Mammary epithelial cell (primary cell): ENCODE measurements around the gene AGXT2.

Experiments
- CTCF ChIP-seq, 2 donors: IDR thresholded peaks in 1 of 2; conservative IDR thresholded peaks in 1 of 2; 2 replicates each; pipeline ENCODE4 v1.5.1; 2011 to 2012; ENCODE audit warnings: inconsistent platforms in 2 of 2, low read length in 2 of 2, mild to moderate bottlenecking in 2 of 2, control low read depth in 1 of 2, low read depth in 1 of 2; ENCODE audit not compliant: insufficient read depth in 1 of 2; ENCODE audit errors: extremely low read depth in 1 of 2
- EZH2 ChIP-seq: IDR thresholded peaks from 2 replicates; pipeline ENCODE4 v1.6.1; 2012; ENCODE audit warnings: low read length, inconsistent platforms, borderline replicate concordance

- TF ChIP-seq CTCF (conservative IDR thresholded peaks at IDR 0.05 in 1 of 2, IDR thresholded peaks at IDR 0.05 in 1 of 2; ENCODE audit: extremely low read depth in 1 of 2, insufficient read depth in 1 of 2, low read depth in 1 of 2, low read length in 2 of 2) (no peak), EZH2 (no peak)
Observed at GRCh38 chr5:35015063-35015462, 32.7 kb downstream of the AGXT2 start.
